NCI-H446 (cell line): ENCODE measurements around the gene ROGDI.
A peak's percentile ranks its signal among the peaks of the same experiment; 100 is the strongest.

Experiments
- DNase-seq, 2 experiments: peaks; one replicate each; lab custom pipeline; 2025; lab: John Stamatoyannopoulos, UW

The ROGDI gene

GRCh38 chr16:4801962-4802658 is at the start of gene ROGDI:
TSS of gene ROGDI (minus strand) at chr16:4802633. CDS start at chr16:4802571, 62 bp downstream.
- peak in 1 of 2 experiments; percentile 40 for DNase-seq

GRCh38 chr16:4850211-4850610 is 47.8 kb upstream of the ROGDI start:
- DNase-seq = no peak

- peak in 1 of 2 experiments; percentile 51 for DNase-seq
Measured at GRCh38 chr16:4847774-4848587, 45.5 kb upstream of the ROGDI start.

- peak; percentile 94 to 97 for DNase-seq
Measured at GRCh38 chr16:4846901-4847773, 44.7 kb upstream of the ROGDI start, which contains the start of the genes GLYR1 and UBN1. TSS of gene GLYR1 (minus strand) at chr16:4847288. CDS start at chr16:4847265, 23 bp downstream. TSS of gene UBN1 (plus strand) at chr16:4847481. CDS start at chr16:4852918, 5,437 bp downstream.

- DNase-seq = no peak
Measured at GRCh38 chr16:4846503-4846900, 44.1 kb upstream of the ROGDI start.

GRCh38 chr16:4840984-4841383 is 38.6 kb upstream of the ROGDI start:
- DNase-seq = no peak

GRCh38 chr16:4839942-4840341 is 37.5 kb upstream of the ROGDI start:
- no peak for DNase-seq

GRCh38 chr16:4837733-4838501 is 35.5 kb upstream of the ROGDI start:
- DNase-seq = no peak

- no peak for DNase-seq
Measured at GRCh38 chr16:4836727-4837126, 34.3 kb upstream of the ROGDI start.

- no peak for DNase-seq
Measured at GRCh38 chr16:4833584-4833983, 31.2 kb upstream of the ROGDI start.

GRCh38 chr16:4832698-4833343 is 30.4 kb upstream of the ROGDI start:
- DNase-seq = no peak

GRCh38 chr16:4831616-4832015 is 29.2 kb upstream of the ROGDI start:
- no peak for DNase-seq

- DNase-seq = no peak
Measured at GRCh38 chr16:4830408-4830807, 28.0 kb upstream of the ROGDI start.

GRCh38 chr16:4828567-4829321 is 26.3 kb upstream of the ROGDI start:
- no peak for DNase-seq

- DNase-seq = no peak
Measured at GRCh38 chr16:4826980-4827379, 24.5 kb upstream of the ROGDI start.

GRCh38 chr16:4826526-4826925 is 24.1 kb upstream of the ROGDI start:
- DNase-seq = no peak

GRCh38 chr16:4825196-4825595 is 22.8 kb upstream of the ROGDI start:
- DNase-seq = no peak

GRCh38 chr16:4820652-4821051 is 18.2 kb upstream of the ROGDI start:
- DNase-seq = no peak

- no peak for DNase-seq
Measured at GRCh38 chr16:4814542-4815173, 12.2 kb upstream of the ROGDI start.

- no peak for DNase-seq
Measured at GRCh38 chr16:4814046-4814445, 11.6 kb upstream of the ROGDI start.
